Stimulated activated CD4-positive, alpha-beta T cell treated with anti-CD3 and anti-CD28 coated beads, Interleukin-4, amount 100 ng/mL, for 48 hours (primary cell): Measurements from ENCODE around the gene PNRC1.
"Not testable (repeated sequence)": the region's sequence is repeated elsewhere in the genome, so short reads cannot be mapped to it uniquely, and the experiment has no call there.

Source experiments
- DNase-seq, 2 donors: peaks; one replicate each; pipeline ENCODE4 v3.0.0-alpha.2; 2020; ENCODE audit warnings: low read depth in 2 of 2

Gene PNRC1

GRCh38 chr6:89110284-89110683, 29.7 kb downstream of the PNRC1 start:
- DNase-seq: no peak

- DNase-seq: no peak
These were observed 31.4 kb downstream of the PNRC1 start for GRCh38 chr6:89111933-89112332.

- no peak for DNase-seq
These were observed 36.2 kb downstream of the PNRC1 start for GRCh38 chr6:89116702-89117101.

GRCh38 chr6:89117211-89118108, 36.9 kb downstream of the PNRC1 start, which contains the start of gene SRSF12:
TSS of gene SRSF12 (minus strand) at chr6:89118071. CDS start at chr6:89117887, 184 bp downstream.
- DNase-seq: peak; percentile 13 to 17

GRCh38 chr6:89118931-89119330, 38.4 kb downstream of the PNRC1 start:
- DNase-seq: no peak

GRCh38 chr6:89120371-89120770, 39.8 kb downstream of the PNRC1 start:
- DNase-seq: no peak

GRCh38 chr6:89121934-89122333, 41.4 kb downstream of the PNRC1 start:
- DNase-seq: no peak

GRCh38 chr6:89122625-89123024, 42.1 kb downstream of the PNRC1 start:
- DNase-seq: no peak

- not testable (repeated sequence) for DNase-seq
These were observed 47.7 kb downstream of the PNRC1 start for GRCh38 chr6:89128256-89128671.

GRCh38 chr6:89131599-89131998, 51.0 kb downstream of the PNRC1 start:
- DNase-seq: no peak

GRCh38 chr6:89132057-89132456, 51.5 kb downstream of the PNRC1 start:
- DNase-seq: no peak

GRCh38 chr6:89133981-89134380, 53.4 kb downstream of the PNRC1 start:
- DNase-seq: no peak

- DNase-seq: no peak
These were observed 54.2 kb downstream of the PNRC1 start for GRCh38 chr6:89134723-89135122.
